ENCODE data around the gene PPP1R16B.

DNA sequence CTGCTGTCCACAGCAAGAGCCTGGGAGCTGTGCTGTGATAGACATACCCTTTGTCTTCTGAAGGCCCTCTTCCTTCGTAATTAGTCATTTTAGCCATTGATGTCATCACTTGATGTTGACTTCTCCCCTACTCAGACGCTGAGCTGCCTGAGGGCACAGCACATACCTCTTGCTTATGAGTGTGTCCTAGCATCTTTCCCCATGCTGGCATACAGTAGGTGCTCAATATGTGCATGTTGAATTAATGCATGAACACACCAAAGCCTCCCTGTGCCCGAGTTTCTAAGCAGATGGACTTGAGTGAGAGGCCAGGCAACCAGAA, 85.0 kb downstream of the PPP1R16B start:
- no peak for TF ChIP-seq CTCF (IDR thresholded peaks at IDR 0.05)
- TF ChIP-seq POLR2A (IDR thresholded peaks at IDR 0.05) = no peak

Measured in right lobe of liver (tissue), 4 donors.